Transverse colon (tissue), 4 donors: Measurements from ENCODE around the gene PCNX1.

Source experiments
- EP300 ChIP-seq: sonication (generic); formaldehyde crosslinking; IDR thresholded peaks from one replicate; pipeline ENCODE4 v1.6.1; 2017; ENCODE audit warnings: antibody characterized with exemption, low read depth
- POLR2AphosphoS5 ChIP-seq, 3 donors: sonication (generic); formaldehyde crosslinking; IDR thresholded peaks; one replicate each; pipeline ENCODE4 v1.6.1; 2016; ENCODE audit warnings: antibody characterized with exemption in 3 of 3
- TF ChIP-seq, protein P1 (sequence below), 5 experiments: fragments of 200-600 bp in 3 of 5; fragments of 450-650 bp in 2 of 5; sonication (generic) in 3 of 5; IDR thresholded peaks; 1 replicate in 2 of 5; 2 replicates in 3 of 5; pipeline ENCODE4 v1.5.1; 2016 to 2017; ENCODE audit warnings: antibody characterized with exemption in 5 of 5, inconsistent platforms in 3 of 5, mild to moderate bottlenecking in 2 of 5, moderate library complexity in 1 of 5

DNA sequence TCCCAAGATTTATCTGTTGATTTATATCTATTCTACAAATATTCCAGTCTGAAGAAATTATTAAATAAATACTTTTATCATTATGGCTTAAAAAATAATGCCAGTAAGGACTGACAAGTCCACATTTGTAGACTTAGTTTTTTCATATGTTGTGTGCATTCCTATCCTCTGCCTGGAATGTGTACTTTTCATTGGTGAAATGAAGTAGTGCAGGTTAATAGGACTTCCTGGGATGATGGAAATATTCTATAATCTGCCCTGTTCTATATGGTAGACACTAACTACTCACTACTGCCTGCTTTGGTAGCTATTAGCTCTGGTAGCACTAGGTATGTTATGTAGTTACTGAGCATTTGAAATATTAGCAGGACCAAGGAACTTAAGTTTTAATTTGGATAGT lies 86.7 kb downstream of the PCNX1 start:
- no peak for TF ChIP-seq EP300
- TF ChIP-seq, protein P1, sequence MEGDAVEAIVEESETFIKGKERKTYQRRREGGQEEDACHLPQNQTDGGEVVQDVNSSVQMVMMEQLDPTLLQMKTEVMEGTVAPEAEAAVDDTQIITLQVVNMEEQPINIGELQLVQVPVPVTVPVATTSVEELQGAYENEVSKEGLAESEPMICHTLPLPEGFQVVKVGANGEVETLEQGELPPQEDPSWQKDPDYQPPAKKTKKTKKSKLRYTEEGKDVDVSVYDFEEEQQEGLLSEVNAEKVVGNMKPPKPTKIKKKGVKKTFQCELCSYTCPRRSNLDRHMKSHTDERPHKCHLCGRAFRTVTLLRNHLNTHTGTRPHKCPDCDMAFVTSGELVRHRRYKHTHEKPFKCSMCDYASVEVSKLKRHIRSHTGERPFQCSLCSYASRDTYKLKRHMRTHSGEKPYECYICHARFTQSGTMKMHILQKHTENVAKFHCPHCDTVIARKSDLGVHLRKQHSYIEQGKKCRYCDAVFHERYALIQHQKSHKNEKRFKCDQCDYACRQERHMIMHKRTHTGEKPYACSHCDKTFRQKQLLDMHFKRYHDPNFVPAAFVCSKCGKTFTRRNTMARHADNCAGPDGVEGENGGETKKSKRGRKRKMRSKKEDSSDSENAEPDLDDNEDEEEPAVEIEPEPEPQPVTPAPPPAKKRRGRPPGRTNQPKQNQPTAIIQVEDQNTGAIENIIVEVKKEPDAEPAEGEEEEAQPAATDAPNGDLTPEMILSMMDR (IDR thresholded peaks at IDR 0.05), result no peak
- no peak for TF ChIP-seq POLR2AphosphoS5 (IDR thresholded peaks at IDR 0.05)
